ENCODE data around the gene DAB2. TPM values are rescaled to one million over a fixed set of nuclear protein-coding genes. Genes with fewer than 3 reads are reported as not detected.
A peak's percentile ranks its signal among the peaks of the same experiment; 100 is the strongest.

Gene DAB2
- total RNA-seq, 1 experiment from 2014 or later: 2.3 TPM

DNA sequence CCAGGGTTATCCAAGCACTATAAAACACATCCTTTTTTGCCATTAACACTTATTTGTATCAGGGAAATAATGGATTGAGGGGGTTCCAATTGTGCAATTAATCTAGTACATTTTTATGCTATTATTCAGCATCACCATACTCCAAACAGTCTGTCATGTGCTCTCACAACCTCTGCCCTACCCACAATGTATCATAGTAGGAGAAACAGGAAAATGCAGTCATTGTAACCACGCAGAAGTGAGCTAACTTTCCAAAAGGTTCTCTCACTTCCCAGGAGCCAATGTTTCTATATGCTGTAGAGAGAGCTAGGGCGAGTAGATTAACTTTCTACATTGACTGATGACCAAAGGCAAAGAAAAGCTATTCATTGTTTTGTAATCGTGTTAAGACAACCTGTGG, 29.8 kb downstream of the DAB2 start:
- Histone ChIP-seq H3K18ac (ENCODE audit: insufficient read length, low read depth, low read length) (no peak overlapping the region), H3K9ac (ENCODE audit: extremely low read depth, insufficient read length, low read length) (no peak overlapping the region), H2AFZ (ENCODE audit: low read length) (no peak overlapping the region), H4K5ac (ENCODE audit: insufficient read length, low read depth, low read length) (no peak overlapping the region), H2BK15ac (ENCODE audit: low read depth, low read length) (no peak overlapping the region), H3K9me3 (ENCODE audit: control insufficient read depth, low read depth, low read length) (no peaks in the 10 kb centered on the region), H3K4me2 (ENCODE audit: insufficient read depth, insufficient read length, low read length) (no peak overlapping the region), H2BK12ac (ENCODE audit: insufficient read length, low read depth, low read length) (no peak overlapping the region), H3T11ph (ENCODE audit: low read length) (no peak overlapping the region), H2BK5ac (ENCODE audit: insufficient read length, low read length) (no peak overlapping the region), H2BK20ac (ENCODE audit: low read depth, low read length, poor library complexity, severe bottlenecking) (no peak overlapping the region), H4K91ac (ENCODE audit: insufficient read length, low read depth, low read length) (no peak overlapping the region), H3K23me2 (ENCODE audit: insufficient read length, low read depth, low read length, poor library complexity, severe bottlenecking) (peaks cover 3% of the 10 kb centered on the region), H3K14ac (ENCODE audit: insufficient read depth, low read length) (no peak overlapping the region), H2BK120ac (ENCODE audit: low read depth, low read length, poor library complexity, severe bottlenecking) (no peak overlapping the region), H3K79me2 (ENCODE audit: insufficient read depth, low read length) (no peaks in the 10 kb centered on the region), H3K23ac (ENCODE audit: insufficient read length, low read depth, low read length) (no peak overlapping the region), H4K8ac (replicated peaks; ENCODE audit: insufficient read length, low read depth, low read length) (no peak overlapping the region), H3K27me3 (ENCODE audit: insufficient read depth, low read length) (no peaks in the 10 kb centered on the region), H2AK5ac (ENCODE audit: insufficient read length, low read length) (no peak overlapping the region), H3K4ac (ENCODE audit: low read depth, low read length) (no peak overlapping the region), H3K79me1 (ENCODE audit: insufficient read depth, low read depth, low read length, poor library complexity, severe bottlenecking) (no peaks in the 10 kb centered on the region), H3K56ac (ENCODE audit: insufficient read length, low read depth, low read length) (no peak overlapping the region), H4K20me1 (ENCODE audit: control insufficient read depth, insufficient read depth, insufficient read length) (no peaks in the 10 kb centered on the region), H3K27ac (ENCODE audit: insufficient read length, low read depth, low read length) (no peak overlapping the region), H3K4me1 (ENCODE audit: insufficient read depth, low read length) (no peaks in the 10 kb centered on the region)
- no peak overlapping the region for H3K4me3 Mint-ChIP-seq
- H3K4me1 Mint-ChIP-seq: peaks cover 17 to 18% of the 10 kb centered on the region in 2 experiments
- H3K36me3 Mint-ChIP-seq (ENCODE audit: insufficient read depth in 1 of 3, low read depth in 3 of 3): no peaks in the 10 kb centered on the region
- WGBS (ENCODE audit: extremely low coverage, insufficient read length, low lambda C conversion rate): no CpG with 5 or more reads among the region's 3 CpGs
- peak overlapping the region in 1 of 3 experiments; percentile 78; a peak in 1 of 7 replicates for H3K27ac Mint-ChIP-seq
- TF ChIP-seq, protein P1, sequence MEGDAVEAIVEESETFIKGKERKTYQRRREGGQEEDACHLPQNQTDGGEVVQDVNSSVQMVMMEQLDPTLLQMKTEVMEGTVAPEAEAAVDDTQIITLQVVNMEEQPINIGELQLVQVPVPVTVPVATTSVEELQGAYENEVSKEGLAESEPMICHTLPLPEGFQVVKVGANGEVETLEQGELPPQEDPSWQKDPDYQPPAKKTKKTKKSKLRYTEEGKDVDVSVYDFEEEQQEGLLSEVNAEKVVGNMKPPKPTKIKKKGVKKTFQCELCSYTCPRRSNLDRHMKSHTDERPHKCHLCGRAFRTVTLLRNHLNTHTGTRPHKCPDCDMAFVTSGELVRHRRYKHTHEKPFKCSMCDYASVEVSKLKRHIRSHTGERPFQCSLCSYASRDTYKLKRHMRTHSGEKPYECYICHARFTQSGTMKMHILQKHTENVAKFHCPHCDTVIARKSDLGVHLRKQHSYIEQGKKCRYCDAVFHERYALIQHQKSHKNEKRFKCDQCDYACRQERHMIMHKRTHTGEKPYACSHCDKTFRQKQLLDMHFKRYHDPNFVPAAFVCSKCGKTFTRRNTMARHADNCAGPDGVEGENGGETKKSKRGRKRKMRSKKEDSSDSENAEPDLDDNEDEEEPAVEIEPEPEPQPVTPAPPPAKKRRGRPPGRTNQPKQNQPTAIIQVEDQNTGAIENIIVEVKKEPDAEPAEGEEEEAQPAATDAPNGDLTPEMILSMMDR (conservative IDR thresholded peaks at IDR 0.05): no peak
- no peak for DNase-seq
- H3K27me3 Mint-ChIP-seq (ENCODE audit: low read depth): no peaks in the 10 kb centered on the region
- H3K9me3 Mint-ChIP-seq: no peaks in the 10 kb centered on the region

Data from H9 (cell line).